ENCODE measurements around the gene RPL39L.
A peak's percentile ranks its signal among the peaks of the same experiment; 100 is the strongest.

RPL39L gene

DNA sequence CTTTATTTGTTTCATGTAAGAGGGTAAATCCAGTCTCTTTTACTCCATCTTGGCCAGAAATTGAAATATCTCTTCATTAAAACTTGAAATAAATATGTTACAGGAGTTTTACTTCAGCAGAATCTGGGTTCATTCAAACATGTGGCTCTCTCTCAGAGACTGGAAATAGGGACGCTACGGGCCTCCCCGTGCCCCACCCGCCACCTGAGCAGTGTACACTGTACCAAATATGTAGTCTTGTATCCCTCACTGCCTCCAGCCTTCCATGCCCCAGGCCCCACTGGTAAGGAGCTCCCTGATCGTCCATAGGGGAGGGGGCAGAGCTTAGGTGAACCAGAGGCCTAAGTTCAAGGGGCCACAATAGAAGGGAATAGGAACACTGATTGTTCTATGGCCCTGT is 36.0 kb downstream of the RPL39L start:
- in situ Hi-C loops (cut with HindIII; ENCODE audit: low sequenced_read_pairs) = no loop called here
- TF ChIP-seq, protein P1, sequence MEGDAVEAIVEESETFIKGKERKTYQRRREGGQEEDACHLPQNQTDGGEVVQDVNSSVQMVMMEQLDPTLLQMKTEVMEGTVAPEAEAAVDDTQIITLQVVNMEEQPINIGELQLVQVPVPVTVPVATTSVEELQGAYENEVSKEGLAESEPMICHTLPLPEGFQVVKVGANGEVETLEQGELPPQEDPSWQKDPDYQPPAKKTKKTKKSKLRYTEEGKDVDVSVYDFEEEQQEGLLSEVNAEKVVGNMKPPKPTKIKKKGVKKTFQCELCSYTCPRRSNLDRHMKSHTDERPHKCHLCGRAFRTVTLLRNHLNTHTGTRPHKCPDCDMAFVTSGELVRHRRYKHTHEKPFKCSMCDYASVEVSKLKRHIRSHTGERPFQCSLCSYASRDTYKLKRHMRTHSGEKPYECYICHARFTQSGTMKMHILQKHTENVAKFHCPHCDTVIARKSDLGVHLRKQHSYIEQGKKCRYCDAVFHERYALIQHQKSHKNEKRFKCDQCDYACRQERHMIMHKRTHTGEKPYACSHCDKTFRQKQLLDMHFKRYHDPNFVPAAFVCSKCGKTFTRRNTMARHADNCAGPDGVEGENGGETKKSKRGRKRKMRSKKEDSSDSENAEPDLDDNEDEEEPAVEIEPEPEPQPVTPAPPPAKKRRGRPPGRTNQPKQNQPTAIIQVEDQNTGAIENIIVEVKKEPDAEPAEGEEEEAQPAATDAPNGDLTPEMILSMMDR (IDR thresholded peaks at IDR 0.05; ENCODE audit: low read depth, low read length, missing control alignments) = no peak
- no peak overlapping the region for H3K4me3 ChIP-seq (ENCODE audit: low read depth, low read length)

DNA sequence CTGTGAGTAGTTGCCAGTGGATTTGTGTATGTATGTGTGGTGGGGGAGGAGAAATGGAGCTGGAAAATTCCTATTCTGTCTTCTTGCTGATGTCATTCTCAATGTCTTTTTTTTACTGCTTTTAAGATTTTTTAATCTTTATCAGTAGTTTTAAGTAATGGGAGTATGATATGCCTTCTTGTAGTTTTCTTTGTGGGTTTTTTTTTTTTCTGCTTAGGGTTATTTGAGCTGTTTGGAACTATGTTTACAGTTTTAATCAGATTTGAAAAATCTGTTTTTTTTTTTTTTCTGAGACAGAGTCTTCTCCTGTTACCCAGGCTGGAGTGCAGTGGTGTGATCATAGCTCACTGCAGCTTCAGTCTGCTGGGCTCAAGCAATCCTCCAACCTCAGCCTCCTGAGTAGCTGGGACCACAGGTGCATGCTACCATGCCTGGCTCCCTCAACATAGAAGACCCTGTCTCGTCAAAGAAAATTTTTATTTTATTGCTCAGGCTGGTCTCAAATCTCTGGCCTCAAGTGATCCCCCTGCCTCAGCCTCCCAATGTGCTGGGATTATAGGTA is 37.1 kb downstream of the RPL39L start:
- in situ Hi-C loops (cut with HindIII; ENCODE audit: low sequenced_read_pairs) = no loop called here
- TF ChIP-seq, protein P1 (IDR thresholded peaks at IDR 0.05; ENCODE audit: low read depth, low read length, missing control alignments) = no peak
- no peak for DNase-seq (ENCODE audit: low read depth)
- no peak overlapping the region for H3K4me3 ChIP-seq (ENCODE audit: low read depth, low read length)

More for the DNA sequence above, 36.0 kb downstream of the RPL39L start:
- DNase-seq (ENCODE audit: low read depth) = no peak

DNA sequence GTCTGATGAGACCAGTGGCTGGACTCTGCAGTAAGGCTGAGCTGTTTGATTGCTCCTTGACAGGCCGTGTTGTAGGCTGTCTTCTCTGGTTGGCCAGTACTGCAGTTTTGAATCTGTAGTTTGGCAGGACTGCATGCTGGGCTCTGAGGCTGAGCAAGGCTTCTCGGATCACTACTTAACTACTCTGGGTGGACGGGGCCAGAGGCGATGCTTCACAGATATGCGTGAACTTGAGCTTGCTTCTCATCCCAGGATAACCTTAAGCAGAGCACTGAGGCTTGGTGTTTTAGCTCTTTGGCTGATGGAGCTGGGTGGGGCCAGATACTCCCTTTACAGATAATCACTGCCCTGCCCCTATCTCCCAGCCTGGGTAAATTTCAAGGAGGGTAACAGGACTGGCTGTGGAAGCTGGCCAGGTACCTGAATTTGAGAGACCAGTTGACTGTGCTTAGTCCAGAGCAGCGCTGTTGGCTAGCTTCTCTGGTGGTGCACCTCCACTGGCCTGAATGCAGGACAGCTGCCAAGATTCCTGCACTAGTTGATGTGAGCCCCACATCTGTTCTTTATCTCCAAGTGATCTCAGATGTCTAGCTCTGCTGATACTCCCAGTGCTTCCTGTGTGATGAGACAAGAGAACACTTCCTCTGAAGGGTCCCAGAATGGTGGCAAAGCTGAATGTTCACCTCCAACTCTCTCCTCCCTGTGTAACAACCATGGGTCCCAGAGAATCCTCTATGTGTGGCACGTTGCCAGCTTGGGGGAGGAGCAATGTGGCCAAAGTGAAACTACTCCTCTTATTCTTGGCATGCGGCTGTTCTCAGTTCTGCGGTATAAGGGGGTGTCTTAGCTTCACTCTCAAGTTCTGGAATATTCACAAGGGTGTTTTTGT is 37.9 kb downstream of the RPL39L start:
- no peak overlapping the region for H3K4me3 ChIP-seq (ENCODE audit: low read depth, low read length)

DNA sequence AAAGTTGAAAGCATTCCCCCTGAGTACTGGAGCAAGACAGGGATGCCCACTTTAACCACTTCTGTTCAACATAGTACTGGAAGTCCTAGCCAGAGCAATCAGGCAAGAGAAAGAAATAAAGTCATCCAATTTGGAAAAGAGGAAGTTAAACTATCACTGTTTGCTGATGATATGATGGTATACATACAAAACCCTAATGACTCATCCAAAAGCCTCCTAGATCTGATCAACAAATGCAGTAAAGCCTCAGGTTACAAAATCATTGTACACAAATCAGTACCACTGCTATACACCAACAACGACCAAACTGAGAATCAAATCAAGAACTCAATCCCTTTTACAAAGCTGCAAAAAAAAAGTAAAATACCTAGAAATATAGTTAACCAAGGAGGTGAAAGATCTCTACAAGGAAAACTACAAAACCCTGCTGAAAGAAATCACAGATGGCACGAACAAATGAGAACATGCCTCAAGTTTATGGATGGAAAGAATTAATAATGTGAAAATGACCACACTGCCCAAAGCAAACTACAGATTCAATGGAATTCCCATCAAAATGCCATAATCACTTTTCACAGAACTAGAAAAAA is 40.3 kb downstream of the RPL39L start:
- no peak for DNase-seq (ENCODE audit: low read depth)
- H3K4me3 ChIP-seq (ENCODE audit: low read depth, low read length) = no peak overlapping the region
- in situ Hi-C loops (cut with HindIII; ENCODE audit: low sequenced_read_pairs) = no loop called here
- TF ChIP-seq, protein P1 (IDR thresholded peaks at IDR 0.05; ENCODE audit: low read depth, low read length, missing control alignments) = no peak

More for the DNA sequence above, 37.9 kb downstream of the RPL39L start:
- peak; percentile 49 for DNase-seq (ENCODE audit: low read depth)
- TF ChIP-seq, protein P1 (IDR thresholded peaks at IDR 0.05; ENCODE audit: low read depth, low read length, missing control alignments) = no peak
- in situ Hi-C loops (cut with HindIII; ENCODE audit: low sequenced_read_pairs) = no loop called here

DNA sequence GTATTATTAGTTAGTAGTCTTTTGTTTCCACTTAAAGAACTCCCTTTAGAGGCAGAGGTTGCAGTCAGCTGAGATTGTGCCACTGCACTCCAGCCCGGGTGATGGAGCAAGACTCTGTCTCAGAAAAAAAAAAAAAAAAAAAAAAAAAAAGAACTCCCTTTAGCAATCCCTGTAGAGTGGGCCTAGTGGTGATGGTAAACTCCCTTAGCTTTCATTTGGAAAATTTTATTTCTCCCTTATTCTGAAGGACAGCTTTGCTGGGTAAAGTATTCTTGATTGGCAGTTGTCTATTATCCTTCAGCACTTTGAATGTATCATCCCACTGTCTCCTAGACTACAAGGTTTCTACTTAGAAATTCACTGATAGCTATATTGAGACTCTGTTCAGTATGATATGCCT is 46.0 kb downstream of the RPL39L start:
- no peak for DNase-seq (ENCODE audit: low read depth)
- in situ Hi-C loops (cut with HindIII; ENCODE audit: low sequenced_read_pairs) = no loop called here
- TF ChIP-seq, protein P1 (IDR thresholded peaks at IDR 0.05; ENCODE audit: low read depth, low read length, missing control alignments) = no peak
- no peak overlapping the region for H3K4me3 ChIP-seq (ENCODE audit: low read depth, low read length)

DNA sequence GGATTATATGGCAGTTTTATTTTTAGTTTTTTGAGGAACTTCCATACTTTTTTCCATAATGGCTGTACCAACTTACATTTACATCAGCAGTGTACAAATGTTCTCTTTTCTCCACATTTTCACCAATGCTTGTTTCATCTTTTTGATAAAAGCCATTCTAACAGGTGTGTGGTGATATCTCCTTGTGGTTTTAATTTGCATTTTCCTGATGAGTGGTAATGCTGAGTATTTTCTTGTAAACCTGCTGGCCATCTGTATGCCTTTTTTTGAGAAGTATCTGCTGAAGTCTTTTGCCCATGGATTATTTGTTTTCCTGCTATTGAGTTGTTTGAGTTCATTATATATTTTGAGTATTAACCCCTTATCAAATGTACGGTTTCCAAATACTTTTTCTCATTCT is 50.6 kb downstream of the RPL39L start:
- TF ChIP-seq, protein P1 (IDR thresholded peaks at IDR 0.05; ENCODE audit: low read depth, low read length, missing control alignments) = no peak
- no peak for DNase-seq (ENCODE audit: low read depth)
- no peak overlapping the region for H3K4me3 ChIP-seq (ENCODE audit: low read depth, low read length)
- in situ Hi-C loops (cut with HindIII; ENCODE audit: low sequenced_read_pairs) = no loop called here
